IMR-90 (cell line): ENCODE data around the gene STING1. TPM values are rescaled to one million over a fixed set of nuclear protein-coding genes. Genes with fewer than 3 reads are reported as not detected.

ENCODE experiments used
- ATAC-seq: fragments of 200-7000 bp; cut with Tn5 transposase; 2 replicates; pipeline ENCODE4 v1.9.1; 2020; ENCODE audit warnings: low read depth, mild to moderate bottlenecking, moderate library complexity
- BruUV-seq: library from RNA; stranded (reverse); fragments of 400-500 nt; replicated peaks from 2 replicates; lab custom pipeline; 2021; lab: Mats Ljungman, UMichigan
- CTCF ChIA-PET: fragments of 300-600 bp; formaldehyde crosslinking; extraction: SDS; loops from one replicate; lab custom pipeline; 2021; ENCODE audit warnings: antibody characterized with exemption; lab: Yijun Ruan, JAX
- POLR2A ChIA-PET: fragments of 300-600 bp; sonication (Branson Sonifier 250); formaldehyde crosslinking; loops from one replicate; lab custom pipeline; 2022; ENCODE audit warnings: antibody characterized with exemption; ENCODE audit not compliant: unreplicated experiment; lab: Charles Lee
- DNase-seq: peaks from one replicate; pipeline ENCODE4 v3.0.0; 2013
- H2AFZ ChIP-seq: replicated peaks from 2 replicates; pipeline ENCODE3; 2013; ENCODE audit warnings: low read length, mild to moderate bottlenecking; ENCODE audit not compliant: poor library complexity
- H2AK5ac ChIP-seq: 2 replicates; pipeline ENCODE4 v1.6.1; 2013; ENCODE audit warnings: low read depth, low read length, inconsistent platforms
- H2AK9ac ChIP-seq: replicated peaks from 2 replicates; pipeline ENCODE3; 2013; ENCODE audit warnings: mild to moderate bottlenecking, low read depth, low read length, moderate library complexity; ENCODE audit not compliant: poor library complexity
- H2BK120ac ChIP-seq: 2 replicates; pipeline ENCODE4 v1.6.1; 2013; ENCODE audit warnings: low read depth, low read length, inconsistent platforms
- H2BK15ac ChIP-seq: 3 replicates; pipeline ENCODE4 v1.6.1; 2013; ENCODE audit warnings: low read depth, low read length, inconsistent platforms
- H2BK20ac ChIP-seq: 2 replicates; pipeline ENCODE4 v1.6.1; 2013; ENCODE audit warnings: low read depth, mild to moderate bottlenecking, inconsistent platforms, low read length, moderate library complexity
- H2BK5ac ChIP-seq: 2 replicates; pipeline ENCODE4 v1.6.1; 2013; ENCODE audit warnings: mild to moderate bottlenecking, low read depth, low read length, inconsistent platforms; ENCODE audit not compliant: poor library complexity, severe bottlenecking
- H3K14ac ChIP-seq: replicated peaks from 2 replicates; pipeline ENCODE4 v1.6.1; 2013; ENCODE audit warnings: low read depth, low read length, inconsistent platforms
- H3K18ac ChIP-seq: 2 replicates; pipeline ENCODE4 v1.6.1; 2013; ENCODE audit warnings: low read depth, low read length, control low read depth
- H3K23ac ChIP-seq: 2 replicates; pipeline ENCODE4 v1.6.1; 2013; ENCODE audit warnings: low read depth, low read length, inconsistent platforms
- H3K27ac ChIP-seq: 2 replicates; pipeline ENCODE4 v1.5.1; 2013; ENCODE audit warnings: mild to moderate bottlenecking, control low read depth, low read length; ENCODE audit not compliant: insufficient read depth
- H3K27me3 ChIP-seq: 2 replicates; pipeline ENCODE4 v1.6.1; 2013; ENCODE audit warnings: low read length; ENCODE audit not compliant: control insufficient read depth, insufficient read depth
- H3K36me3 ChIP-seq: 2 replicates; pipeline ENCODE4 v1.6.1; 2013; ENCODE audit warnings: low read length, mixed read lengths; ENCODE audit not compliant: control insufficient read depth, insufficient read depth
- H3K4ac ChIP-seq: 2 replicates; pipeline ENCODE4 v1.6.1; 2013; ENCODE audit warnings: low read depth, low read length, inconsistent platforms
- H3K4me1 ChIP-seq: 2 replicates; pipeline ENCODE4 v1.6.1; 2013; ENCODE audit warnings: low read length, mixed read lengths; ENCODE audit not compliant: control insufficient read depth, insufficient read depth
- H3K4me2 ChIP-seq: 2 replicates; pipeline ENCODE4 v1.6.1; 2013; ENCODE audit warnings: low read depth, mild to moderate bottlenecking, control low read depth, low read length, moderate library complexity
- H3K4me3 ChIP-seq: 2 replicates; pipeline ENCODE4 v1.5.1; 2013; ENCODE audit warnings: low read depth, mild to moderate bottlenecking, control low read depth, low read length, moderate library complexity; ENCODE audit not compliant: insufficient read depth
- H3K56ac ChIP-seq: 2 replicates; pipeline ENCODE4 v1.6.1; 2013; ENCODE audit warnings: low read length, inconsistent platforms; ENCODE audit not compliant: insufficient read depth; ENCODE audit errors: extremely low read depth
- H3K79me1 ChIP-seq, 2 experiments: 2 replicates each; pipeline ENCODE4 v1.6.1; 2013; ENCODE audit warnings: low read length in 2 of 2, inconsistent platforms in 1 of 2, low read depth in 1 of 2
- H3K9ac ChIP-seq: 2 replicates; pipeline ENCODE4 v1.6.1; 2013; ENCODE audit warnings: low read depth, low read length, control low read depth
- H3K9me1 ChIP-seq: 2 replicates; pipeline ENCODE4 v1.6.1; 2013; ENCODE audit warnings: low read length, inconsistent platforms; ENCODE audit not compliant: insufficient read depth
- H3K9me3 ChIP-seq: 2 replicates; pipeline ENCODE4 v1.6.1; 2013; ENCODE audit warnings: low read length; ENCODE audit not compliant: control insufficient read depth, insufficient read depth
- H4K20me1 ChIP-seq: 2 replicates; pipeline ENCODE4 v1.6.1; 2013; ENCODE audit warnings: low read length, inconsistent platforms; ENCODE audit not compliant: insufficient read depth
- H4K5ac ChIP-seq: 2 replicates; pipeline ENCODE4 v1.6.1; 2013; ENCODE audit warnings: mild to moderate bottlenecking, low read depth, low read length, control low read depth
- H4K8ac ChIP-seq, 2 experiments: 2 replicates each; pipeline ENCODE4 v1.6.1; 2013; ENCODE audit warnings: low read depth in 2 of 2, low read length in 2 of 2, control low read depth in 1 of 2, inconsistent platforms in 1 of 2
- H4K91ac ChIP-seq: 2 replicates; pipeline ENCODE4 v1.6.1; 2013; ENCODE audit warnings: low read depth, low read length, inconsistent platforms; ENCODE audit not compliant: insufficient read depth
- MAFK ChIP-seq: IDR thresholded peaks from 2 replicates; pipeline ENCODE4 v1.6.1; 2012; ENCODE audit warnings: low read depth, low read length, improper control_type of control experiment
- MAZ ChIP-seq: IDR thresholded peaks from 2 replicates; pipeline ENCODE4 v1.6.1; 2012; ENCODE audit warnings: low read depth, mild to moderate bottlenecking, low read length, improper control_type of control experiment, moderate library complexity, borderline replicate concordance
- POLR2A ChIP-seq: IDR thresholded peaks from 2 replicates; pipeline ENCODE4 v1.6.1; 2012; ENCODE audit warnings: mild to moderate bottlenecking, low read depth, low read length
- RAD21 ChIP-seq: IDR thresholded peaks from 2 replicates; pipeline ENCODE4 v1.6.1; 2012; ENCODE audit warnings: low read length, improper control_type of control experiment
- WGBS, 2 experiments: methylation state at CpG; one replicate each; pipeline versions ENCODE4 v1.1.5 to v1.1.7; 2013; ENCODE audit warnings: missing lambda C conversion rate in 2 of 2; ENCODE audit not compliant: insufficient read length in 1 of 2; ENCODE audit errors: extremely low coverage in 2 of 2; 5-methylcytosine and 5-hydroxymethylcytosine counted together
- dilution Hi-C: fragments of 300-500 bp; cut with HindIII; formaldehyde crosslinking; loops from one replicate; pipeline ENCODE4 v1.14.3; 2018; ENCODE audit warnings: low sequenced_read_pairs; ENCODE audit not compliant: unreplicated experiment
- in situ Hi-C: fragments of 300-500 bp; cut with MboI; formaldehyde crosslinking; loops from 3 replicates; pipeline ENCODE4 v1.14.3; 2019; ENCODE audit warnings: low sequenced_read_pairs, inconsistent platforms, mixed read lengths
- intact Hi-C: fragments of 100-400 bp; cut with micrococcal nuclease; formaldehyde crosslinking; loops from 2 replicates; pipeline ENCODE4 v1.10.0; 2022
- polyA plus RNA-seq, 3 experiments: library from polyadenylated mRNA; depleted of rRNA; stranded (reverse); fragments of >200 nt; gene quantifications; 2 replicates each; pipeline ENCODE4 v1.2.3, GENCODE V29; 2012; ENCODE audit warnings: low replicate concordance in 1 of 3
- total RNA-seq: library from RNA; depleted of rRNA; stranded (reverse); fragments of >200 nt; gene quantifications from 2 replicates; pipeline ENCODE4 v1.2.3, GENCODE V29; 2012
- TF ChIP-seq, protein P1 (sequence below): fragments of 150-350 bp; IDR thresholded peaks from 2 replicates; pipeline ENCODE4 v1.6.1; 2016; ENCODE audit warnings: low read depth, mild to moderate bottlenecking, low read length, moderate library complexity, borderline replicate concordance
- TF ChIP-seq, protein P2 (sequence below): fragments of 150-350 bp; IDR thresholded peaks from 2 replicates; pipeline ENCODE4 v1.6.1; 2017; ENCODE audit warnings: mild to moderate bottlenecking, antibody characterized with exemption, low read length, low read depth
- TF ChIP-seq, protein P3 (sequence below): conservative IDR thresholded peaks from 2 replicates; pipeline ENCODE4 v1.5.1; 2012; ENCODE audit warnings: mild to moderate bottlenecking, low read depth, low read length, improper control_type of control experiment

The STING1 gene
- total and polyA plus RNA-seq, 2 of the 4 experiments (the other 2 are of a cell fraction) = 18.6 to 63.5 TPM

DNA sequence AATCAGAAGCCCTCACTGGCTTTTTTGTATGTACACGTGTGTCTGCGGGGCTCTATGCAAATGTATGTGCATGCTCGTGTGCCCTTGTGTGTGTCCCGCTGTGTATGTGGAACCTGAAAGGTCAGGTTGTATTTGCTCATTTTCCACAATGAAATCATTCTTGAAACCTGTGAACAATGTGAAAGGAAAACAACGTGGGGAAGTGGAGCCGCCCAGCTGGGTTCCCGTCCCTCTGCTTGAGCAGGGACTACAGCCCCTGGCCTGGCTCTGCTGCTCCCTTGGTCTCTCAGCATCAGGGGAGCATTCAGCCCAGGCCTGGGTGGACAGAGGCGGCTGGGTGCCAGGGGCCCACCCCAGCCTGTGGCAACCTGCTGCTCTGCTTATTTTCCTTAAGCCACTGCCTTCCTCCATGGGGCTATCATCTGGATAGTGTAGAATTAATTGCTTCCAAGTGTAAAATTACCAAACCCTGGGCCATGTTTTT, 23.1 kb downstream of the STING1 start:
- POLR2A ChIA-PET = no interaction called here
- H3K9me3 ChIP-seq = no peaks in the 10 kb centered on the region
- no peaks in the 10 kb centered on the region for H4K20me1 ChIP-seq
- no peaks in the 10 kb centered on the region for H3K27me3 ChIP-seq
- H4K91ac ChIP-seq = no peak overlapping the region
- H3K4me1 ChIP-seq = peaks cover 23% of the 10 kb centered on the region
- no peak overlapping the region for H3K56ac ChIP-seq
- peak overlapping the region; percentile 50; the same call in 1 of the 3 replicates for H2BK15ac ChIP-seq
- H3K36me3 ChIP-seq = no peaks in the 10 kb centered on the region
- H2AK9ac ChIP-seq = peak overlapping the region; percentile 83
- dilution Hi-C loops = no loop called here
- H4K5ac ChIP-seq = no peak overlapping the region
- peaks cover 25% of the 10 kb centered on the region for H3K9me1 ChIP-seq
- peak overlapping the region in 1 of 2 experiments; percentile 89; a peak in 1 of 4 replicates for H4K8ac ChIP-seq
- H3K27ac ChIP-seq = no peak overlapping the region
- H2AK5ac ChIP-seq = peak overlapping the region; percentile 83
- H3K4ac ChIP-seq = peak overlapping the region; percentile 90; the same call in 1 of the 2 replicates
- CTCF ChIA-PET = no interaction called here
- ATAC-seq = no peak
- 0 out of 2 replicates have a peak overlapping the region, but pooled peaks have one; percentile 14 for H3K14ac ChIP-seq
- intact Hi-C loops = no loop called here
- peak overlapping the region; percentile 45 for H2AFZ ChIP-seq
- in situ Hi-C loops = no loop called here
- no peak for TF ChIP-seq POLR2A
- TF ChIP-seq, protein P1, sequence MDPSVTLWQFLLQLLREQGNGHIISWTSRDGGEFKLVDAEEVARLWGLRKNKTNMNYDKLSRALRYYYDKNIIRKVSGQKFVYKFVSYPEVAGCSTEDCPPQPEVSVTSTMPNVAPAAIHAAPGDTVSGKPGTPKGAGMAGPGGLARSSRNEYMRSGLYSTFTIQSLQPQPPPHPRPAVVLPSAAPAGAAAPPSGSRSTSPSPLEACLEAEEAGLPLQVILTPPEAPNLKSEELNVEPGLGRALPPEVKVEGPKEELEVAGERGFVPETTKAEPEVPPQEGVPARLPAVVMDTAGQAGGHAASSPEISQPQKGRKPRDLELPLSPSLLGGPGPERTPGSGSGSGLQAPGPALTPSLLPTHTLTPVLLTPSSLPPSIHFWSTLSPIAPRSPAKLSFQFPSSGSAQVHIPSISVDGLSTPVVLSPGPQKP = no peak
- no peak for TF ChIP-seq RAD21
- no peak for TF ChIP-seq MAZ
- TF ChIP-seq, protein P2, sequence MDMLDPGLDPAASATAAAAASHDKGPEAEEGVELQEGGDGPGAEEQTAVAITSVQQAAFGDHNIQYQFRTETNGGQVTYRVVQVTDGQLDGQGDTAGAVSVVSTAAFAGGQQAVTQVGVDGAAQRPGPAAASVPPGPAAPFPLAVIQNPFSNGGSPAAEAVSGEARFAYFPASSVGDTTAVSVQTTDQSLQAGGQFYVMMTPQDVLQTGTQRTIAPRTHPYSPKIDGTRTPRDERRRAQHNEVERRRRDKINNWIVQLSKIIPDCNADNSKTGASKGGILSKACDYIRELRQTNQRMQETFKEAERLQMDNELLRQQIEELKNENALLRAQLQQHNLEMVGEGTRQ = no peak
- TF ChIP-seq, protein P3, sequence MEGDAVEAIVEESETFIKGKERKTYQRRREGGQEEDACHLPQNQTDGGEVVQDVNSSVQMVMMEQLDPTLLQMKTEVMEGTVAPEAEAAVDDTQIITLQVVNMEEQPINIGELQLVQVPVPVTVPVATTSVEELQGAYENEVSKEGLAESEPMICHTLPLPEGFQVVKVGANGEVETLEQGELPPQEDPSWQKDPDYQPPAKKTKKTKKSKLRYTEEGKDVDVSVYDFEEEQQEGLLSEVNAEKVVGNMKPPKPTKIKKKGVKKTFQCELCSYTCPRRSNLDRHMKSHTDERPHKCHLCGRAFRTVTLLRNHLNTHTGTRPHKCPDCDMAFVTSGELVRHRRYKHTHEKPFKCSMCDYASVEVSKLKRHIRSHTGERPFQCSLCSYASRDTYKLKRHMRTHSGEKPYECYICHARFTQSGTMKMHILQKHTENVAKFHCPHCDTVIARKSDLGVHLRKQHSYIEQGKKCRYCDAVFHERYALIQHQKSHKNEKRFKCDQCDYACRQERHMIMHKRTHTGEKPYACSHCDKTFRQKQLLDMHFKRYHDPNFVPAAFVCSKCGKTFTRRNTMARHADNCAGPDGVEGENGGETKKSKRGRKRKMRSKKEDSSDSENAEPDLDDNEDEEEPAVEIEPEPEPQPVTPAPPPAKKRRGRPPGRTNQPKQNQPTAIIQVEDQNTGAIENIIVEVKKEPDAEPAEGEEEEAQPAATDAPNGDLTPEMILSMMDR = no peak
- no peak for TF ChIP-seq MAFK
- 100% methylated on average over 2 of the region's 8 CpGs; no CpG with 5 or more reads in 1 of the 2 experiments for WGBS, 2 experiments
- peak overlapping the region; percentile 63 for H2BK120ac ChIP-seq
- no TSS peak for BruUV-seq
- no peak for DNase-seq
- H2BK5ac ChIP-seq = no peak overlapping the region
- H2BK20ac ChIP-seq = peak overlapping the region; percentile 84
- H3K79me1 ChIP-seq = no peaks in the 10 kb centered on the region; a peak in 1 of 4 replicates
- 0 out of 2 replicates have a peak overlapping the region, but pooled peaks have one; percentile 29 for H3K23ac ChIP-seq
- H3K18ac ChIP-seq = no peak overlapping the region
- no peak overlapping the region for H3K9ac ChIP-seq
- H3K4me2 ChIP-seq = no peak overlapping the region
- no peak overlapping the region for H3K4me3 ChIP-seq
